HEK293 (cell line): ENCODE measurements around the gene SNAP47.

Experiments
- CTCF ChIA-PET: fragments of 350-600 bp; formaldehyde crosslinking; extraction: SDS; loops from one replicate; lab custom pipeline; 2021; ENCODE audit warnings: antibody characterized with exemption; lab: Yijun Ruan, JAX
- POLR2A ChIA-PET: fragments of 300-600 bp; formaldehyde crosslinking; extraction: SDS; loops from one replicate; lab custom pipeline; 2020; ENCODE audit warnings: antibody characterized with exemption, inconsistent platforms; lab: Yijun Ruan, JAX
- H3K27ac ChIP-seq: fragments of 200-500 bp; sonication (Bioruptor generic); 2 replicates; pipeline ENCODE4 v1.5.1; 2014; ENCODE audit warnings: low read depth, low read length, control low read depth, inconsistent platforms; ENCODE audit errors: extremely low read depth
- H3K36me3 ChIP-seq, 2 experiments: fragments of 200-500 bp in 1 of 2; sonication (Bioruptor generic) in 1 of 2; 1 replicate in 1 of 2; 2 replicates in 1 of 2; pipeline ENCODE4 v1.5.1; 2014 to 2017; ENCODE audit warnings: inconsistent platforms in 2 of 2, low read length in 2 of 2; ENCODE audit not compliant: control insufficient read depth in 2 of 2, insufficient read depth in 1 of 2
- H3K4me1 ChIP-seq: fragments of 200-500 bp; sonication (Bioruptor generic); 2 replicates; pipeline ENCODE4 v1.5.1; 2014; ENCODE audit warnings: mild to moderate bottlenecking, low read length, inconsistent platforms; ENCODE audit not compliant: control insufficient read depth, insufficient read depth
- H3K4me3 ChIP-seq: 2 replicates; pipeline ENCODE4 v1.5.1; 2011; ENCODE audit warnings: low read depth, mild to moderate bottlenecking, control low read depth, low read length, moderate library complexity
- H3K9me3 ChIP-seq: fragments of 200-500 bp; sonication (Bioruptor generic); 2 replicates; pipeline ENCODE4 v1.5.1; 2014; ENCODE audit warnings: low read depth, low read length, inconsistent platforms; ENCODE audit not compliant: control insufficient read depth, insufficient read depth
- FEZF1 ChIP-seq: fragments of 450-650 bp; formaldehyde crosslinking; IDR thresholded peaks from 2 replicates; pipeline ENCODE4 v1.5.1; 2016; ENCODE audit warnings: missing biosample characterization, missing genetic modification characterization
- PRDM4 ChIP-seq: fragments of 450-650 bp; formaldehyde crosslinking; IDR thresholded peaks from 2 replicates; pipeline ENCODE4 v1.5.1; 2017; ENCODE audit warnings: missing biosample characterization, missing genetic modification characterization
- SP3 ChIP-seq: fragments of 450-650 bp; formaldehyde crosslinking; IDR thresholded peaks from 2 replicates; pipeline ENCODE4 v1.5.1; 2016; ENCODE audit warnings: missing biosample characterization, missing genetic modification characterization
- TRIM28 ChIP-seq: IDR thresholded peaks from 2 replicates; pipeline ENCODE4 v1.6.1; 2011; ENCODE audit warnings: low read length, control low read depth, borderline replicate concordance
- ZNF174 ChIP-seq: fragments of 450-650 bp; formaldehyde crosslinking; IDR thresholded peaks from 2 replicates; pipeline ENCODE4 v1.5.0; 2017; ENCODE audit warnings: missing biosample characterization, mild to moderate bottlenecking, missing genetic modification characterization
- ZNF211 ChIP-seq: fragments of 450-650 bp; formaldehyde crosslinking; IDR thresholded peaks from 2 replicates; pipeline ENCODE4 v1.5.1; 2016; ENCODE audit warnings: low read depth, missing biosample characterization, missing genetic modification characterization
- ZNF302 ChIP-seq: fragments of 450-650 bp; formaldehyde crosslinking; IDR thresholded peaks from 2 replicates; pipeline ENCODE4 v1.5.1; 2016; ENCODE audit warnings: missing biosample characterization, missing genetic modification characterization, low read depth
- ZNF311 ChIP-seq: fragments of 450-650 bp; formaldehyde crosslinking; IDR thresholded peaks from 2 replicates; pipeline ENCODE4 v1.5.1; 2017; ENCODE audit warnings: missing biosample characterization, missing genetic modification characterization, borderline replicate concordance
- ZNF423 ChIP-seq: fragments of 450-650 bp; formaldehyde crosslinking; IDR thresholded peaks from 2 replicates; pipeline ENCODE4 v1.5.1; 2016; ENCODE audit warnings: missing biosample characterization, missing genetic modification characterization
- ZNF514 ChIP-seq: fragments of 450-650 bp; formaldehyde crosslinking; IDR thresholded peaks from 2 replicates; pipeline ENCODE4 v1.5.1; 2016; ENCODE audit warnings: missing biosample characterization, missing genetic modification characterization
- ZNF544 ChIP-seq: fragments of 450-650 bp; formaldehyde crosslinking; IDR thresholded peaks from 2 replicates; pipeline ENCODE4 v1.5.0; 2017; ENCODE audit warnings: missing biosample characterization, missing genetic modification characterization
- ZNF549 ChIP-seq: fragments of 450-650 bp; IDR thresholded peaks from 2 replicates; pipeline ENCODE4 v1.5.1; 2018; ENCODE audit warnings: missing biosample characterization, missing genetic modification characterization, mild to moderate bottlenecking, inconsistent platforms, moderate library complexity
- ZNF624 ChIP-seq: fragments of 450-650 bp; formaldehyde crosslinking; IDR thresholded peaks from 2 replicates; pipeline ENCODE4 v1.5.1; 2017; ENCODE audit warnings: missing biosample characterization, missing genetic modification characterization
- ZNF629 ChIP-seq: fragments of 450-650 bp; formaldehyde crosslinking; IDR thresholded peaks from 2 replicates; pipeline ENCODE4 v1.5.1; 2017; ENCODE audit warnings: missing biosample characterization, missing genetic modification characterization
- ZNF645 ChIP-seq: fragments of 450-650 bp; formaldehyde crosslinking; IDR thresholded peaks from 2 replicates; pipeline ENCODE4; 2016; ENCODE audit warnings: missing biosample characterization, missing genetic modification characterization
- ZNF747 ChIP-seq: fragments of 450-650 bp; formaldehyde crosslinking; IDR thresholded peaks from 2 replicates; pipeline ENCODE4 v1.5.1; 2016; ENCODE audit warnings: missing biosample characterization, missing genetic modification characterization
- ZNF837 ChIP-seq: fragments of 450-650 bp; formaldehyde crosslinking; IDR thresholded peaks from 2 replicates; pipeline ENCODE4 v1.5.1; 2016; ENCODE audit warnings: missing biosample characterization, missing genetic modification characterization

SNAP47 gene

GRCh38 chr1:227723474-227723873, 11.8 kb upstream of the SNAP47 start:
- POLR2A ChIA-PET: interaction anchor here (1.3 kb wide), 1 partner anchor 12 kb away, joined by 7 read pairs; the partner anchor contains the start of genes JMJD4 and SNAP47
- Histone ChIP-seq H3K4me3 (no peak overlapping the region), H3K9me3 (peaks cover 4% of the 10 kb centered on the region; the same call in 1 of the 2 replicates), H3K27ac (no peak overlapping the region), H3K4me1 (peaks cover 3% of the 10 kb centered on the region; the same call in 1 of the 2 replicates), H3K36me3 (no peaks in the 10 kb centered on the region)
- CTCF ChIA-PET: interaction anchor here (1.0 kb wide), 1 partner anchor 230 kb away, joined by 3 read pairs; no protein-coding TSS in a partner anchor
- TF ChIP-seq TRIM28 (0 out of 2 replicates have a peak, but pooled peaks have one; percentile 40), ZNF211 (0 out of 2 replicates have a peak, but pooled peaks have one; percentile 10), PRDM4 (tag by site-specific recombination) (no peak), ZNF544 (tag by site-specific recombination) (no peak)

GRCh38 chr1:227725046-227725445, 10.2 kb upstream of the SNAP47 start:
- H3K27ac ChIP-seq: no peak overlapping the region
- no peaks in the 10 kb centered on the region for H3K36me3 ChIP-seq
- H3K9me3 ChIP-seq: peaks cover 4% of the 10 kb centered on the region; the same call in 1 of the 2 replicates
- H3K4me1 ChIP-seq: peaks cover 13% of the 10 kb centered on the region
- ChIA-PET POLR2A (no interaction called here), CTCF (no interaction called here)
- no peak overlapping the region for H3K4me3 ChIP-seq
- TF ChIP-seq ZNF549 (tag by site-specific recombination): no peak
- no peak for TF ChIP-seq ZNF629 (tag by site-specific recombination)
- no peak for TF ChIP-seq ZNF514 (tag by site-specific recombination)
- no peak for TF ChIP-seq ZNF311 (tag by site-specific recombination)
- no peak for TF ChIP-seq ZNF174 (tag by site-specific recombination)
- TF ChIP-seq ZNF302 (tag by site-specific recombination): no peak
- no peak for TF ChIP-seq FEZF1
- no peak for TF ChIP-seq ZNF423
- TF ChIP-seq ZNF837 (tag by site-specific recombination): no peak
- no peak for TF ChIP-seq SP3
- TF ChIP-seq ZNF645 (tag by site-specific recombination): no peak
- TF ChIP-seq ZNF624 (tag by site-specific recombination): no peak

- Histone ChIP-seq H3K9me3 (peaks cover 3% of the 10 kb centered on the region; the same call in 1 of the 2 replicates), H3K36me3 (peaks cover 0 to 9% of the 10 kb centered on the region in 2 experiments; a peak in 1 of 3 replicates), H3K4me1 (peaks cover 17% of the 10 kb centered on the region), H3K27ac (no peak overlapping the region), H3K4me3 (no peak overlapping the region)
- POLR2A ChIA-PET: interaction anchor here (0.7 kb wide), 1 partner anchor 1844 kb away, joined by 7 read pairs; the partner anchor contains the start of gene TMEM63A
- CTCF ChIA-PET: interaction anchor here (0.9 kb wide), 1 partner anchor 227 kb away, joined by 3 read pairs; no protein-coding TSS in a partner anchor
- no peak for TF ChIP-seq ZNF747 (tag by site-specific recombination)
Observed at GRCh38 chr1:227726318-227726717, 8.9 kb upstream of the SNAP47 start.
